ENCODE results near the gene WWC2.

The WWC2 gene

DNA sequence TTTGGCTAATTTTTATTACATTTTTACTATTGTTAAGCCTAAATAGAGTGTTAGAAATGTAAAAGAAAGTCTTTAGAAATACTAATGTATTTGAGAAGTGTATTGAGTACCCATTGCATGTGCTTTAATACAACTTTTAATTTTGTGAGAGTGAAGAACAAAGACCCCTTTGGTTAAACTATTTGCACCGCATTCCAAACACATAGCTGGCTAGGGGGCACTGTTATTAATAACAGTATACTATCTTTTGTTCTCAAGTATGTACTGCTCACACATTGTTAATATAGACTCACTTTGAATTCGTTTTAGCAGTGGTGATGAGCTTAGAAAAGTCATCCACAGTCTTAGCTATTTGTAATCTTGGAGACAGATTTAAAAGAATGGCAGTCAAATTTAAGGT lies 114.9 kb downstream of the WWC2 start:
- DNase-seq: no peak

GRCh38 chr4:183214912-183215488 lies 115.9 kb downstream of the WWC2 start:
- no peak for DNase-seq

GRCh38 chr4:183220236-183220635 lies 121.2 kb downstream of the WWC2 start:
- no peak for DNase-seq

DNA sequence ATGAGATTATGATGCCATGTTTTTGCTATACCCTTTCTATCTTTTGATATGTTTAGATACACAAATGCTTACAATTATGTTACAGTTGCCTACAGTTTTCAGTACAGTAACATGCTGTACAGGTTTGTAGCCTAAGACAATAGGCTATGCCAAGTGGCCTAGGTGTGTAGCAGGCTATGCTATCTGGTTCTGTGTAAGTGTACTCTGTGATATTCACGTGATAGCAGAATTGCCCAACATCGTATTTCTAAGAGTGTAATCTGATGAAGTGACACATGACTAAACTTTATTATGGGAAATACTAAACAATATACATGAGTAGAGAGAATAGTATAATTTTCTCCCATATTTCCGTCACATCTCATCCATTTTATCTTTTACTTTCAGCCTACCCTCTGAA lies 124.0 kb downstream of the WWC2 start:
- DNase-seq: no peak

DNA sequence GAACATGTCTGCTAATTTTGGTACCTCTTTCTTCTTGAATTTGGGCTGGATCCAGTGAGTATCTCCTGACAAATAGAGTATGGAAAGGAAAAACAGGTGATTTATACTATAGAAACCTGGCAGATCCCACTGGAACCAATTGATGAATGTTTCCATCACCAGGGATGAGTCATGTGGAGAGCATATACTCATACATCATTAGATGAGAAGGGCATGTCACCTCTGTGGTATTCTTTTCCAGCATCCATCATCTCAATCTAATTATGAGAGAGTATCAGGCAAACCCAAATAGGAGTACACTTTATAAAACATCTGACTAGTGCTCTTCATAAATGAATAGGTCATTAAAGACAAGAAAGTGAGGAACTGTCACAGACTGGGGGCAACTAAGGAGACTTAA lies 130.3 kb downstream of the WWC2 start:
- no peak for DNase-seq

DNA sequence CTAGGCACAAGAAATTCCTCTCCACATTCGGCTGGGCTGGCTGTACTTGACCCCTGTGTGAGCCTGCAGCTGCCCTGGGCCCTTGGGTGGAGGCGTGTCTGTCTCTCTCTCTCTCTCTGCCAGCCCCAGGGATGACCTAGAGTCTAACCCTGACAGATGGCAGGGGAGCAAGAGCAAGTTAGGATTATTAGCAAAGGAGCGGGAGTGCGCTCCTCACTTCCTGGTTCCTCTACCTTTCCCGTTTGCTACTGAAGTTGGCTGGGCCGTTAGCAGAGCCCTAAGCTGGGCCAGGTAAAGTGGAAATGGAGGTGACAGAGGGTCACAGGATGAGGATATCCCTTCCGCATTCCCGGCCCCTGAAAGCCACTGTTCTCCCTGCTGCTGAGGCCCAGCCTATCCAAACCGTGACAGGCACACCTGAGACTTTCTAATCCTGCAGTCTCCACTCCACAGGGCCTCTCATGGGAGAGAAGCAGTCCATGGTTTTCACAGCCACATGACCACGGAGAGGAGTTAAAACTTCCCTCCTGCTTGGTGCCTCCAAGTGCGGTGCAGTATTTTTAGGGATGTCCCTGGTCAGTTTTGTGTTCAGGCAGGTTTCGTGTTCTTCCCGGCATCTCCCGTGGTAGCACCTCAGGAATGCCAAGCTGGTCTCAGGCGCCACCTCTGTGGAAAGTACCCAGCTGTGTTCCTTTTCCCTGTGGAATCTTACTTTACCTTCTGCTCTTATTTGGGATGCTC lies 141.7 kb downstream of the WWC2 start:
- no peak for DNase-seq

- no peak for DNase-seq
These were observed 142.2 kb downstream of the WWC2 start for GRCh38 chr4:183241322-183241640.

- DNase-seq: no peak
These were observed 142.7 kb downstream of the WWC2 start for GRCh38 chr4:183241721-183242151.

- DNase-seq: no peak
These were observed 143.2 kb downstream of the WWC2 start for GRCh38 chr4:183242291-183242690.

DNA sequence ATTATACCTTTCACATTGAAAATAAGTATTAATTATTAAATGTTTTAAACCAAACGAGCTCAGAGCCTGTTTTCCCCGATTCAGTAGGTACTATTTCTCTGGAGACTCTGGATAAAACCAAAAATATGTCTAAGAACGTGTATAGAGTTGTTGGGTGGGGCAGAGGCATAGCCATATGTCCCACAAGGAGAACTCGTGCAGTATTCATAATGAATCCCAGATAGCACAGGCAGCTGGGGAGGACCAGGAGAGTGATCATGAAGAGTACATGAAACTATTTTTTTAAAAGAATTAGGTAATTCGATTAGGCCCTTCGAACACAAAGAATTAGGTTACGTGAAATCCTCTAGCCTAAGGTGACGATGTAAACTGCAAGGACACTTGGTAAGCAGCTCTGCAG lies 145.0 kb downstream of the WWC2 start:
- no peak for DNase-seq

DNA sequence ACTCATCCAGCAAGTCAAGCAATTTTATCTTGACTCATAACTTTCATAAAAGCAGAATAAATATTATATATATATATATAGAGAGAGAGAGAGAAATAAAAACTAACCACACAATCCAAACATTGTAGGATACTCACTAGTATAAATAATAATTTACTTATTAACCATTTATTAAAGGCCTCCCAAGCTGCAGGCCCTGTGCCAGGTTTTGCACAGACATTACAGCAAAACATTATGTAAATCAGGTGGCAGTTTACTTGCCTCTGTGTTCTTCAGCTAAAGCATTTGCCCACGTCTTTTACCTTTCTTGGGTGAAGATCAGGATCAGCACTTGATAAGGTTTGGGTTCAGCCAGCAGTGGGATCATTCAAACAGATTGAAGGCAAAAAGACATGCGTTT lies 145.4 kb downstream of the WWC2 start:
- DNase-seq: no peak

- no peak for DNase-seq
These were observed 149.1 kb downstream of the WWC2 start for GRCh38 chr4:183248201-183248600.

- peak; percentile 0 for DNase-seq
These were observed 150.8 kb downstream of the WWC2 start for GRCh38 chr4:183249854-183250253.

DNA sequence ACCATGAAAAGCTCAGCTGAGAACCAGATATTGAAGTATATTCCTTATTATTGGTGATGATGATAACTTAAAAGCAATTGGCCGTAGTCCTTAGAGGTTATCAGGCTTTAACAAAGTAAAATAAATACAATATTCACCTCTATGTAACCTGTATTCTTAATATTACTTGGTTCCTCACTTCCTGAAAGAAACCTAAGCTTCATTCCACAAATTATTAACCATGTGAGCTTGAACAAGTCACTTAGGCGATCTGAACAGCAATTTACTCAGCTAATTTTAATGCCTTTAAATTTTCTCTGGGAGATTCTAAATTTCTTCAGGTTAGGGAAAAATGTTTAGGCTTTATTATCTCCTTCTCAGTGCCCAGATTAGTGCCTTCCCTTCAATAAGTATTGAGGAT lies 151.8 kb downstream of the WWC2 start:
- no peak for DNase-seq

DNA sequence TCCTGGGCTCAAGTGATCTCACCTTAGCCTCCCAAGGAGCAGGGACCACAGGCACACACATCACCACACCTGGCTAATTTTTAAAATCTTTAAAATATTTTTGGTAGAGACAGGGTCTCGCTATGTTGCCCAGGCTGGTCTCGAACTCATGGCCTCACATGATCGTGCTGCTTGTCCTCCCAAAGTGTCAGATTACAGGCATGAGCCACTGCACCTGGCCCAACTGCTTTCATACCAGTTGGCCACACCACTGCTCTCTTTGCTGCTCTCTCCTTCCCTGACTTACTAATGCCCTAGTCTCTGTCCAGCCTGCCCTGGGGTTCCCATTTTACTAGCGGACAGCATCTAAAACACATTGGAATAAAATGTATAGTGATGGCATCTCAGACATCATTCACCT lies 153.9 kb downstream of the WWC2 start:
- no peak for DNase-seq

- no peak for DNase-seq
These were observed 154.4 kb downstream of the WWC2 start for GRCh38 chr4:183253451-183253850.

- no peak for DNase-seq
These were observed 155.1 kb downstream of the WWC2 start for GRCh38 chr4:183254162-183254561.

DNA sequence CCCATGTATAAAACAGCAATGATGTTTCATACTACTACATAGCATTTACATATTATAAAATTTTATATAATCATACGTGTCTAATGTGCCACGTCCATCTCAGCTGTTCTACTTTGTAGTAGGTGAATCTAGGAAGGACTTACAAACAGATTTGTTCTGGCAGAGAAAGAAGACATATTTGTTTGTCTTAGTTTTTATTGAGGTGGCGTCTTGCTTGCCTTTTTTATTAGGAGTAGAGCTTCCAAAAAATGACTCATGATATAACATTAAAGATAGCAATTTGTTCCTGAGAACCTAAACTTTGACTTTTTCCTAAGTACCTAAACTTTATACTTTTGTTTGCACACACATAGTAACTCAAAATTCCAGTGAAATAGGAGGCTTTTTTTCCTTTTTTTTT lies 156.4 kb downstream of the WWC2 start:
- DNase-seq: no peak

DNA sequence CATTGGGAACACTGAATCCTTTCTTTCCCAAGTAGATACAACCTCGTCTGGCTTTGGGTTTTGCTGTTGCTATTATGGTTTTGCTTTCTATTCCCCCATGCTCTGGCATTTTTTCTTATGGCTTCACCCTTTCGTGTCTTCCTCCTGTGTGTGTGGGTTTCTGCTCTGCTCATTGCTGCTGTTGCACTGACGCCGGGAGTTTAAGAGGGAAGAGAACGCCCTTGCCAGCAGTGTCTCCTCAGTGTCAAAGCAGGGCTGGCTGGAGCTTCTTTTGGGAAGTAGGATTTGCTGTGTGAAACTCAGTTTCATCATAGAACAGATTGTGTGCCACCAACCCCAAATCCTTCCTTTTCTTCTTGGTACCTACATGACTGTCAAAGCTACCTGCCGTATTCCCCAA lies 157.3 kb downstream of the WWC2 start:
- DNase-seq: no peak

DNA sequence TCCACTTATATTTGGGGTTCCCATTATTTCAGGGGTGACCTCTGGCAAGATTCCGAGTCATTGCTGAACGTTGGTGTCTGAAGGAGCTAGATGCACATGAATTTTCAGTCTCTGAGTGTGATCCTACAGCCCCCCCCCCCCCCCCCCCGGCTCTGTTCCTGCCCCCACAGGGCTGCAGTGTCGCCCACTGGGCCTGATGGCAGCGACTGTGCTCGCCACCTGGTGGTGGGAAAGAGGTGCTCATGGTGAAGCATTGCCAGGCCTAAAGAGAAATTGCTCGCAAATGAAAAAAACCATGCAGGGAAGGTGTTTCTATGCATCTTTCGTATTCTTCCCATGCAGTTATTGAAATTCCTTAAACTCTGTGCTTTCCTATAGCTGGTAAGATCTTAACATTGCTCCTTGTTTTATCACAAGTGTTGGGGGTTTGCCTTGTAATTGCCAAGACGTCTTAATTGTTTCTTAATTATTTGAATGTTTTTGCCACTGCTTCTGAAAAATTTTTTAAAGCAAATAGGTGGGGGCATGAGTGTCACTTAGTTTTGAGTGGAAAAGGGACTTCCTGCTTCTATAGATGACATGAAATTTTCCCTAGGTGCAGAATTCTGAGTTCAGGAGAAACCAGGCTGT lies 157.8 kb downstream of the WWC2 start:
- DNase-seq: no peak

GRCh38 chr4:183257808-183258207 lies 158.8 kb downstream of the WWC2 start:
- DNase-seq: no peak

DNA sequence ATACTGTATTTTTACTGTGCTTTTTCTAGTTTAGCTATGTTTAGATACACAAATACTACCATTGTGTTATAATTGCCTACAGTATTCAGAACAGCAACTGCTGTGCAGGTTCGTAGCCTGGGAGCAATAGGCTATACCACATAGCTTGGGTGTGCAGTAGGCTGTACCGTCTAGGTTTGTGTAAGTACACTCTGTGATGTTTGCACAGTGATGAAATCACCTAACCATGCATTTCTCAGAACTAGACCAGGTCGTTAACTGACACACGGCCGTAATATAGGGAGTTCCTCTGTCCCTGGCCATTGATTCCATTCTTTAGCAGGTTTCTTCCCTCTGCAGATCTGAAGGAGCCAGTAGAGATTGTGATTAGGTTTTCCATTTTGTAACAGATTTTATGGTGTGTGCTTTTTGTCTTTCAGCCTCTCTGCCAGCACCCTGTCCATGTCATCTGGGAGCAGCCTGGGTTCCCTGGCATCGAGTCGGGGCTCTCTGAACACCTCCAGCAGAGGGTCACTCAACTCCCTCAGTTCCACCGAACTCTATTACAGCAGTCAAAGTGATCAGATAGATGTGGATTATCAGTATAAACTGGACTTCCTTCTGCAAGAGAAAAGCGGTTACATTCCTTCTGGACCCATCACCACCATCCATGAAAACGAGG lies 161.6 kb downstream of the WWC2 start:
- no peak for DNase-seq

DNA sequence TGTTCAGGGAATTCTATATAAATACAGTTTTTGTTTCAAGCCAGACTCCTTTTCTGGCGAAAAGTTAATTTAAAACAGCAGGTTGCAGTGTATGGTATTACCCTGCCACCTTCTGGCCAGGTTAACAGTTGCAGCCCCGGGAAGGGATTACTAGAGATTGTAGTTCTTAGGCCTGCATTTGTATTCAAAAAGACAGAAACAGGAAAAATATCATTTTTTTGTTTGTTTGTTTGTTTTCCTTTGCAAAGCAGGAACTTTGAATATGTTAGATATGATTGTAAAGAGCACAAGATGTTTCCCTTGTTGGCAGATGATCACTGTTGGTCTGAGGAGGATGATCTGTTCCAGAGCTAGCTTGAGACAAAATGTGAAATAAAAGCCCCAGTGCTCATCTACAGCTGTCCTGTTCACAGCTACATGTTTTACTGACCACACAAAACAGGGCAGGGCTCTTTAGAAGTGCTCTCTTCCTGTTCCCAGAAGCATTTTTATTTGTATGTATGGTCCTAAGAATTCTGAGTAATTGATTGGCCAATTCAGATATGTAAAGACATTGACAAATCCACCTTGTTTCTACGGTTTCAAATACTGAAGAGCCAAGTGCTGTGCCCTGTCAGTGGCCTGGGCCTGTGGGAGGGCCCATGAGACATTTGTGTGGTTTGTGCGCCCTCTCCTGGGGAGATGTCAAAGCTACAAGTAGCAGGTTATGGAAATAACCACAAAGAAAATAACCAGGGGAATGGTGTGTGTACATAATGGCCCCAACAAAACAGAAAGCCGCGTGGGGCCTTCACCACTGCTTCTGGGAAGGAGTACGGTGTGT lies 163.1 kb downstream of the WWC2 start:
- DNase-seq: peak; percentile 34
